Fibroblast of lung (primary cell): ENCODE results near the gene FRY. TPM values are rescaled to one million over a fixed set of nuclear protein-coding genes. Genes with fewer than 3 reads are reported as not detected.

ENCODE experiments used
- DNase-seq, 2 donors: peaks; one replicate each; pipeline versions ENCODE4 v3.0.0 to v3.0.0-alpha.2; 2010; ENCODE audit warnings: low read depth in 2 of 2
- H2AFZ ChIP-seq: 2 replicates; pipeline ENCODE4 v1.5.1; 2012; ENCODE audit warnings: low read length, control low read depth, inconsistent platforms
- H3K27ac ChIP-seq: 2 replicates; pipeline ENCODE4 v1.5.1; 2011; ENCODE audit warnings: low read length, control low read depth; ENCODE audit not compliant: insufficient read depth
- H3K27me3 ChIP-seq: 2 replicates; pipeline ENCODE4 v1.5.1; 2011; ENCODE audit warnings: mild to moderate bottlenecking, low read length; ENCODE audit not compliant: control insufficient read depth, insufficient read depth
- H3K36me3 ChIP-seq: 2 replicates; pipeline ENCODE4 v1.5.1; 2011; ENCODE audit warnings: low read length; ENCODE audit not compliant: control insufficient read depth, insufficient read depth
- H3K4me1 ChIP-seq: 2 replicates; pipeline ENCODE4 v1.5.1; 2011; ENCODE audit warnings: low read length; ENCODE audit not compliant: control insufficient read depth, insufficient read depth; ENCODE audit errors: extremely low read depth
- H3K4me2 ChIP-seq: 2 replicates; pipeline ENCODE4 v1.5.1; 2011; ENCODE audit warnings: low read length, control low read depth; ENCODE audit not compliant: insufficient read depth; ENCODE audit errors: extremely low read depth
- H3K4me3 ChIP-seq, 4 experiments: fragments of 200-600 bp in 1 of 4; sonication (generic) in 1 of 4; replicated peaks in 1 of 4; 2 replicates each; pipeline ENCODE4 v1.5.1; 2011 to 2016; ENCODE audit warnings: low read length in 4 of 4, low read depth in 3 of 4, mild to moderate bottlenecking in 3 of 4, control low read depth in 2 of 4, inconsistent platforms in 1 of 4, mixed read lengths in 1 of 4; ENCODE audit not compliant: insufficient read depth in 1 of 4; ENCODE audit errors: control extremely low read depth in 1 of 4
- H3K79me2 ChIP-seq: 2 replicates; pipeline ENCODE4 v1.5.1; 2012; ENCODE audit warnings: mild to moderate bottlenecking, low read length, inconsistent platforms; ENCODE audit not compliant: control insufficient read depth, insufficient read depth
- H3K9ac ChIP-seq: 2 replicates; pipeline ENCODE4 v1.5.1; 2011; ENCODE audit warnings: mild to moderate bottlenecking, low read length, control low read depth; ENCODE audit not compliant: insufficient read depth
- H3K9me3 ChIP-seq: 2 replicates; pipeline ENCODE4 v1.5.1; 2012; ENCODE audit warnings: low read depth, low read length; ENCODE audit not compliant: control insufficient read depth, insufficient read depth
- H4K20me1 ChIP-seq: 2 replicates; pipeline ENCODE4 v1.5.1; 2011; ENCODE audit warnings: low read length; ENCODE audit not compliant: control insufficient read depth, insufficient read depth; ENCODE audit errors: extremely low read depth
- EZH2 ChIP-seq: IDR thresholded peaks from 2 replicates; pipeline ENCODE4 v1.5.1; 2012; ENCODE audit warnings: low read length, control low read depth, mild to moderate bottlenecking; ENCODE audit errors: missing control alignments
- polyA plus RNA-seq, 2 donors: library from polyadenylated mRNA; depleted of rRNA in 1 of 2; stranded (reverse) in 1 of 2; unstranded in 1 of 2; fragments of >200 nt; gene quantifications; 2 replicates each; pipeline ENCODE4 v1.2.1, GENCODE V29; 2011 to 2012; ENCODE audit warnings: missing spikeins in 1 of 2
- total RNA-seq: library from RNA; depleted of rRNA; stranded (reverse); fragments of >200 nt; gene quantifications from 2 replicates; pipeline ENCODE4 v1.2.1, GENCODE V29; 2014
- TF ChIP-seq, protein P1 (sequence below), 2 donors: IDR thresholded peaks in 1 of 2; conservative IDR thresholded peaks in 1 of 2; 1 replicate in 1 of 2; 2 replicates in 1 of 2; pipeline ENCODE4 v1.5.1; 2011 to 2012; ENCODE audit warnings: low read length in 2 of 2, control low read depth in 1 of 2, inconsistent platforms in 1 of 2, low read depth in 1 of 2, mild to moderate bottlenecking in 1 of 2

Gene FRY
- total and polyA plus RNA-seq, 2 donors (not counting 1 experiment from before 2014, with no cell fraction given): 8.8 to 18.3 TPM

DNA sequence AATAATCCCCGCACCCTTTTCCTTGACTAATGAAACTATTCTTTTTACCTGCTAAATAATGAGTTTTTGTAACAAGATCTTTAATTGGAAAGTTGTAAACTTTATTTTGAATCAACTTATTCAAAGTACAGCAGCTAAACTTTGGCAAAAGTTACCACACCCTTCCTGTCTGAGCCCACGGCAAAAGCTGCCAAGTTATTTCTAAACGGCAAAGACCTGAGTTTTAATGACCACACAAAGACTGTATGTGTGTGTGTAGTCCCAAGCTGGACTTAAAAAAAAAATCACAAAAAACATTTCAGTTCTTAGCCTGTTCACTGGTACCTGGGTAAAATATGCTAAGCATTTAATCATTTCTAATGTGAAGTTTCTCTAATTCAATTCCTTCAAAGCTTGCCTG is 222.8 kb downstream of the FRY start:
- no peaks in the 10 kb centered on the region for H3K27me3 ChIP-seq
- no peaks in the 10 kb centered on the region for H3K79me2 ChIP-seq
- H3K4me2 ChIP-seq: no peak overlapping the region
- no peak for DNase-seq
- peaks cover 4% of the 10 kb centered on the region for H3K36me3 ChIP-seq
- H4K20me1 ChIP-seq: no peaks in the 10 kb centered on the region
- H3K4me1 ChIP-seq: no peaks in the 10 kb centered on the region
- H3K27ac ChIP-seq: no peak overlapping the region
- H3K4me3 ChIP-seq: no peak overlapping the region
- H2AFZ ChIP-seq: no peak overlapping the region
- no peaks in the 10 kb centered on the region for H3K9me3 ChIP-seq
- no peak overlapping the region for H3K9ac ChIP-seq
- no peak for TF ChIP-seq EZH2
- TF ChIP-seq, protein P1, sequence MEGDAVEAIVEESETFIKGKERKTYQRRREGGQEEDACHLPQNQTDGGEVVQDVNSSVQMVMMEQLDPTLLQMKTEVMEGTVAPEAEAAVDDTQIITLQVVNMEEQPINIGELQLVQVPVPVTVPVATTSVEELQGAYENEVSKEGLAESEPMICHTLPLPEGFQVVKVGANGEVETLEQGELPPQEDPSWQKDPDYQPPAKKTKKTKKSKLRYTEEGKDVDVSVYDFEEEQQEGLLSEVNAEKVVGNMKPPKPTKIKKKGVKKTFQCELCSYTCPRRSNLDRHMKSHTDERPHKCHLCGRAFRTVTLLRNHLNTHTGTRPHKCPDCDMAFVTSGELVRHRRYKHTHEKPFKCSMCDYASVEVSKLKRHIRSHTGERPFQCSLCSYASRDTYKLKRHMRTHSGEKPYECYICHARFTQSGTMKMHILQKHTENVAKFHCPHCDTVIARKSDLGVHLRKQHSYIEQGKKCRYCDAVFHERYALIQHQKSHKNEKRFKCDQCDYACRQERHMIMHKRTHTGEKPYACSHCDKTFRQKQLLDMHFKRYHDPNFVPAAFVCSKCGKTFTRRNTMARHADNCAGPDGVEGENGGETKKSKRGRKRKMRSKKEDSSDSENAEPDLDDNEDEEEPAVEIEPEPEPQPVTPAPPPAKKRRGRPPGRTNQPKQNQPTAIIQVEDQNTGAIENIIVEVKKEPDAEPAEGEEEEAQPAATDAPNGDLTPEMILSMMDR (conservative IDR thresholded peaks at IDR 0.05 in 1 of 2, IDR thresholded peaks at IDR 0.05 in 1 of 2; ENCODE audit: low read depth in 1 of 2, low read length in 2 of 2): no peak

DNA sequence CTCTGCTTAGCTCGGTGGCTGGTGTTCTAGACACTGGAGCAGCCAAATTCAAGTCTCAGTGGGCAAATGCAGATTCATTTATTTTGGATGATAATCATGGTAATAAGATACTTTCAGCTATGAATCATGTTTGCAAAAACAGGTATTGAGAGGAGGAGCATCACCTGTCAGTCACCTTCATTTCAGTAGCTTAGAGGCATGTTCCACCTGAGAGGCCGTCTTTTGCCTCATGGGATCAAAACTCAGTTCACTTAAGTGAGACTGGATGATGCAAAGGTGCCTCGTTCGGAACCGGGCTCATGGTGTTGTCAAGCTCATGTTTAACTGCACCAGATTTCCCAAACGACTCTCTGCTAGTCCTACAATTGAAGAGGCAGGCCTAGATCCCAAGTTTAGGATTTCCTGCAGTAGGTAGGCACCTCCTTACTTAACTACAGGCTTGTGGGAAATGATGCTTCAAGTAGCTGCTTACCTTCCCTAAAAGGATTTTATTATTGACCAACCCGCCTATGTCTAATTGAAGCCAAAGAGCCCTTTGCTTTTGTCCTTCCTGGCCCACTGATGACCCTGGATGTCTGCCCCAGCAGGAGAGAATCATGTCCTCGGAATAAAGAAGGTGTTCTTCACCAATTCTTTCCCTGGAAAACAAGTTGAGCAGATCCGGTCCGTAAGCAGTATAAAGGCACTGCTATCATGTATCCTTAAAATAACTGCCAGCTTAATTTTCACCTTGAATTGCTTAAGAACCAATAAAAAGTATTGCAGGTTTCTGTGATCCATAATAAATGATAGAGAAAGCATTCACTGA is 223.5 kb downstream of the FRY start:
- H2AFZ ChIP-seq: no peak overlapping the region
- no peaks in the 10 kb centered on the region for H3K9me3 ChIP-seq
- no peak overlapping the region for H3K9ac ChIP-seq
- H3K36me3 ChIP-seq: peaks cover 2% of the 10 kb centered on the region
- H3K4me2 ChIP-seq: no peak overlapping the region
- H3K79me2 ChIP-seq: no peaks in the 10 kb centered on the region
- H4K20me1 ChIP-seq: no peaks in the 10 kb centered on the region
- H3K27ac ChIP-seq: no peak overlapping the region
- H3K27me3 ChIP-seq: no peaks in the 10 kb centered on the region
- H3K4me3 ChIP-seq: no peak overlapping the region
- no peak for DNase-seq
- TF ChIP-seq EZH2: no peak
- TF ChIP-seq, protein P1 (conservative IDR thresholded peaks at IDR 0.05 in 1 of 2, IDR thresholded peaks at IDR 0.05 in 1 of 2; ENCODE audit: low read depth in 1 of 2, low read length in 2 of 2): no peak
- H3K4me1 ChIP-seq: no peaks in the 10 kb centered on the region

DNA sequence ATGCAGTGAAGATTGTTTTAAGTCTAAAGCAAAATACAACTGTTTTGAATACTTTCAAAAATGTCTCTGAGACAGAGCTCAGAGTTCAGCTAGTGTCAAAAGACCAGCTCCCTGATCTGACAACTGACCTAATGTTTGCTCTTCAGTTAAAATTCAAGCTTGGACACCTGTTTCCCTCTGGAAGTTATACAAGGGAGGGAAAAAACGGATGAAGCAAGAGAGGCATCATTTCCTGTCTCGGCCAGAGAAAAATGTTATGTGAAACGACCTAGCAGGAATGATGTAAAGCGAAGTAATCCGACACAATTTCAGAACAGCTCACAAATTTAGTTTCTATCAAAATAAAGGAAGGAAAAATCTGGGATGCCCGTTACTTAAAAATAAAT is 224.1 kb downstream of the FRY start:
- Histone ChIP-seq H3K79me2 (no peaks in the 10 kb centered on the region), H3K9me3 (no peaks in the 10 kb centered on the region), H4K20me1 (no peaks in the 10 kb centered on the region), H3K4me2 (no peak overlapping the region), H3K27me3 (no peaks in the 10 kb centered on the region), H3K36me3 (peaks cover 2% of the 10 kb centered on the region), H2AFZ (no peak overlapping the region), H3K27ac (no peak overlapping the region), H3K4me1 (peaks cover 2% of the 10 kb centered on the region), H3K9ac (no peak overlapping the region), H3K4me3 (no peak overlapping the region)
- peak in 1 of 2 donors; percentile 75 for DNase-seq
- no peak for TF ChIP-seq EZH2
- TF ChIP-seq, protein P1 (conservative IDR thresholded peaks at IDR 0.05 in 1 of 2, IDR thresholded peaks at IDR 0.05 in 1 of 2; ENCODE audit: low read depth in 1 of 2, low read length in 2 of 2): no peak
